Measurements from ENCODE around the gene ZNF451.
"Not testable (repeated sequence)": the region's sequence is repeated elsewhere in the genome, so short reads cannot be mapped to it uniquely, and the experiment has no call there.

The ZNF451 gene

GRCh38 chr6:57089687-57090457 is at the start of gene ZNF451:
ZNF451 (plus strand) TSS chr6:57090188; CDS start chr6:57090254, 66 bp downstream.
- DNase-seq: peak; percentile 96

- not testable (repeated sequence) for DNase-seq
Measured at GRCh38 chr6:57044061-57044460, 45.9 kb upstream of the ZNF451 start.

- no peak for DNase-seq
Measured at GRCh38 chr6:57044568-57044967, 45.4 kb upstream of the ZNF451 start.

- peak; percentile 94 for DNase-seq
Measured at GRCh38 chr6:57046332-57047256, 43.4 kb upstream of the ZNF451 start, which contains the start of gene KIAA1586. KIAA1586 (plus strand) TSS chr6:57046693; CDS start chr6:57046756, 63 bp downstream.

- not testable (repeated sequence) for DNase-seq
Measured at GRCh38 chr6:57047257-57047585, 42.8 kb upstream of the ZNF451 start.

GRCh38 chr6:57047859-57048258 is 42.1 kb upstream of the ZNF451 start:
- DNase-seq: not testable (repeated sequence)

- DNase-seq: no peak
Measured at GRCh38 chr6:57048577-57048976, 41.4 kb upstream of the ZNF451 start.

- DNase-seq: no peak
Measured at GRCh38 chr6:57063847-57064246, 26.1 kb upstream of the ZNF451 start.

GRCh38 chr6:57064809-57065208 is 25.2 kb upstream of the ZNF451 start:
- DNase-seq: no peak

GRCh38 chr6:57068061-57068460 is 21.9 kb upstream of the ZNF451 start:
- no peak for DNase-seq

GRCh38 chr6:57069228-57069627 is 20.8 kb upstream of the ZNF451 start:
- DNase-seq: no peak

- DNase-seq: no peak
Measured at GRCh38 chr6:57069920-57070331, 20.1 kb upstream of the ZNF451 start.

- no peak for DNase-seq
Measured at GRCh38 chr6:57072108-57072507, 17.9 kb upstream of the ZNF451 start.

GRCh38 chr6:57074383-57074782 is 15.6 kb upstream of the ZNF451 start:
- DNase-seq: no peak

- no peak for DNase-seq
Measured at GRCh38 chr6:57075092-57075491, 14.9 kb upstream of the ZNF451 start.

- DNase-seq: no peak
Measured at GRCh38 chr6:57078531-57079207, 11.3 kb upstream of the ZNF451 start.

- DNase-seq: no peak
Measured at GRCh38 chr6:57085471-57085870, 4.5 kb upstream of the ZNF451 start.

- no peak for DNase-seq
Measured at GRCh38 chr6:57086843-57087242, 3.1 kb upstream of the ZNF451 start.

GRCh38 chr6:57087916-57088315 is 2.1 kb upstream of the ZNF451 start:
- no peak for DNase-seq

- no peak for DNase-seq
Measured at GRCh38 chr6:57089265-57089664, 723 bp upstream of the ZNF451 start.

- DNase-seq: not testable (repeated sequence)
Measured at GRCh38 chr6:57090458-57091067, 575 bp downstream of the ZNF451 start.

GRCh38 chr6:57091375-57091774 is 1.4 kb downstream of the ZNF451 start:
- not testable (repeated sequence) for DNase-seq

GRCh38 chr6:57094689-57095088 is 4.7 kb downstream of the ZNF451 start:
- no peak for DNase-seq
